GM12878 (cell line): ENCODE results near the gene ADK.

Source experiments
- CREB1 ChIP-seq: IDR thresholded peaks from 2 replicates; pipeline ENCODE4 v1.6.1; 2012; ENCODE audit warnings: low read depth, mild to moderate bottlenecking, inconsistent platforms
- CTCF ChIP-seq, 3 experiments: IDR thresholded peaks in 2 of 3; conservative IDR thresholded peaks in 1 of 3; 2 replicates each; pipeline ENCODE4 v1.5.1; 2011; ENCODE audit warnings: low read depth in 3 of 3, low read length in 3 of 3, mild to moderate bottlenecking in 3 of 3, control low read depth in 2 of 3, moderate library complexity in 2 of 3, inconsistent platforms in 1 of 3, mixed read lengths in 1 of 3; ENCODE audit not compliant: control insufficient read depth in 2 of 3, insufficient read depth in 1 of 3; ENCODE audit errors: extremely low read depth in 1 of 3
- ESRRA ChIP-seq: IDR thresholded peaks from 2 replicates; pipeline ENCODE4 v1.6.1; 2012; ENCODE audit warnings: mild to moderate bottlenecking, low read length, improper control_type of control experiment
- EZH2 ChIP-seq: IDR thresholded peaks from 2 replicates; pipeline ENCODE4 v1.6.1; 2012; ENCODE audit warnings: low read depth, mild to moderate bottlenecking, control low read depth, inconsistent platforms, low read length, borderline replicate concordance; ENCODE audit not compliant: control insufficient read depth
- JUND ChIP-seq: IDR thresholded peaks from 2 replicates; pipeline ENCODE4 v1.6.1; 2012; ENCODE audit warnings: low read depth, mild to moderate bottlenecking, low read length, improper control_type of control experiment, moderate library complexity
- MAX ChIP-seq: IDR thresholded peaks from 2 replicates; pipeline ENCODE4 v1.6.1; 2012; ENCODE audit warnings: low read depth, low read length, improper control_type of control experiment
- MYB ChIP-seq: fragments of 150-350 bp; IDR thresholded peaks from 2 replicates; pipeline ENCODE4 v1.6.1; 2014; ENCODE audit warnings: mild to moderate bottlenecking, low read depth, low read length, borderline replicate concordance
- NKRF ChIP-seq: fragments of 450-650 bp; conservative IDR thresholded peaks from 2 replicates; pipeline ENCODE4 v1.6.1; 2017; ENCODE audit warnings: mild to moderate bottlenecking, moderate library complexity
- POLR2A ChIP-seq: IDR thresholded peaks from 2 replicates; pipeline ENCODE4 v1.6.1; 2011; ENCODE audit warnings: low read depth, mild to moderate bottlenecking, low read length
- RAD21 ChIP-seq: IDR thresholded peaks from 2 replicates; pipeline ENCODE4 v1.6.1; 2011; ENCODE audit warnings: mild to moderate bottlenecking, low read depth, low read length, moderate library complexity; ENCODE audit not compliant: insufficient read depth
- REST ChIP-seq: IDR thresholded peaks from 2 replicates; pipeline ENCODE4 v1.6.1; 2012; ENCODE audit warnings: mild to moderate bottlenecking, low read depth, low read length
- SIN3A ChIP-seq: IDR thresholded peaks from 2 replicates; pipeline ENCODE4 v1.6.1; 2012; ENCODE audit warnings: low read depth, low read length, improper control_type of control experiment
- STAT3 ChIP-seq: IDR thresholded peaks from 2 replicates; pipeline ENCODE4 v1.6.1; 2011; ENCODE audit warnings: low read depth, low read length, improper control_type of control experiment
- ZBED1 ChIP-seq: IDR thresholded peaks from 2 replicates; pipeline ENCODE4 v1.6.1; 2016; ENCODE audit warnings: borderline replicate concordance

- TF ChIP-seq REST (no peak), JUND (no peak), CTCF (IDR thresholded peaks at IDR 0.05 in 2 of 3, conservative IDR thresholded peaks at IDR 0.05 in 1 of 3; ENCODE audit: control insufficient read depth in 2 of 3, extremely low read depth in 1 of 3, insufficient read depth in 1 of 3, low read depth in 3 of 3, low read length in 3 of 3) (no peak), ESRRA (no peak), POLR2A (no peak), EZH2 (no peak), NKRF (no peak), STAT3 (no peak), MYB (no peak), ZBED1 (no peak), CREB1 (no peak), RAD21 (no peak), MAX (no peak), SIN3A (no peak)
These were observed 489.3 kb downstream of the ADK start for GRCh38 chr10:74640134-74640921.
